Fibroblast of skin of left biceps (primary cell): ENCODE measurements around the gene FPR1.

Source experiments
- DNase-seq, 2 experiments: peaks; one replicate each; pipeline ENCODE4 v3.0.0-alpha.2; 2013; ENCODE audit warnings: low read depth in 2 of 2

The FPR1 gene

GRCh38 chr19:51737389-51737788 is 14.3 kb downstream of the FPR1 start:
- no peak for DNase-seq

- peak; percentile 29 to 30 for DNase-seq
These were observed 15.8 kb downstream of the FPR1 start for GRCh38 chr19:51735759-51736449.

- DNase-seq: no peak
These were observed 17.7 kb downstream of the FPR1 start for GRCh38 chr19:51733742-51734522.

GRCh38 chr19:51729781-51730180 is 21.9 kb downstream of the FPR1 start:
- DNase-seq: no peak

- DNase-seq: no peak
These were observed 24.3 kb downstream of the FPR1 start for GRCh38 chr19:51727349-51727880.

GRCh38 chr19:51726049-51726448 is 25.6 kb downstream of the FPR1 start:
- peak; percentile 33 to 39 for DNase-seq

GRCh38 chr19:51724543-51724942 is 27.1 kb downstream of the FPR1 start:
- no peak for DNase-seq

- DNase-seq: no peak
These were observed 29.2 kb downstream of the FPR1 start for GRCh38 chr19:51722492-51722891.

GRCh38 chr19:51721905-51722304 is 29.8 kb downstream of the FPR1 start:
- DNase-seq: no peak

GRCh38 chr19:51719251-51719988 is 32.3 kb downstream of the FPR1 start:
- DNase-seq: no peak

- DNase-seq: no peak
These were observed 34.8 kb downstream of the FPR1 start for GRCh38 chr19:51716925-51717324.

GRCh38 chr19:51715850-51716249 is 35.8 kb downstream of the FPR1 start:
- DNase-seq: no peak

- no peak for DNase-seq
These were observed 36.8 kb downstream of the FPR1 start for GRCh38 chr19:51714848-51715247.

GRCh38 chr19:51713319-51714285 is 38.1 kb downstream of the FPR1 start:
- DNase-seq: no peak

GRCh38 chr19:51712461-51713081 is 39.1 kb downstream of the FPR1 start:
- DNase-seq: no peak

GRCh38 chr19:51711702-51712101 is 40.0 kb downstream of the FPR1 start:
- DNase-seq: no peak

GRCh38 chr19:51710163-51710562 is 41.5 kb downstream of the FPR1 start:
- no peak for DNase-seq

GRCh38 chr19:51709575-51709974 is 42.1 kb downstream of the FPR1 start:
- DNase-seq: no peak

GRCh38 chr19:51708811-51709210 is 42.9 kb downstream of the FPR1 start:
- DNase-seq: no peak

GRCh38 chr19:51706885-51707284 is 44.8 kb downstream of the FPR1 start:
- no peak for DNase-seq

- DNase-seq: no peak
These were observed 45.4 kb downstream of the FPR1 start for GRCh38 chr19:51706296-51706695.
